BJ (cell line): ENCODE measurements around the gene RSPH6A. TPM values are rescaled to one million over a fixed set of nuclear protein-coding genes. Genes with fewer than 3 reads are reported as not detected.

ENCODE experiments used
- CTCF ChIA-PET: fragments of 350-600 bp; formaldehyde crosslinking; extraction: SDS; loops from one replicate; lab custom pipeline; 2021; ENCODE audit warnings: antibody characterized with exemption, inconsistent platforms; lab: Yijun Ruan, JAX
- POLR2A ChIA-PET: fragments of 300-600 bp; sonication (Branson Sonifier 250); formaldehyde crosslinking; extraction: SDS; loops from one replicate; lab custom pipeline; 2021; ENCODE audit warnings: antibody characterized with exemption; lab: Charles Lee
- DNase-seq: peaks from one replicate; pipeline ENCODE4 v3.0.0-alpha.2; 2011; ENCODE audit warnings: low read depth
- H3K27me3 ChIP-seq: 2 replicates; pipeline ENCODE4 v1.6.0; 2011; ENCODE audit warnings: low read length; ENCODE audit not compliant: control insufficient read depth, insufficient read depth
- H3K36me3 ChIP-seq: 2 replicates; pipeline ENCODE4 v1.5.1; 2011; ENCODE audit warnings: low read length; ENCODE audit not compliant: control insufficient read depth, insufficient read depth
- H3K4me3 ChIP-seq: 2 replicates; pipeline ENCODE4 v1.5.1; 2011; ENCODE audit warnings: low read depth, mild to moderate bottlenecking, control low read depth, low read length
- polyA plus RNA-seq: library from polyadenylated mRNA; depleted of rRNA; stranded (reverse); fragments of >200 nt; gene quantifications from 2 replicates; pipeline ENCODE4 v1.2.3, GENCODE V29; 2011
- TF ChIP-seq, protein P1 (sequence below): IDR thresholded peaks from 2 replicates; pipeline ENCODE4 v1.5.1; 2011; ENCODE audit warnings: low read depth, mild to moderate bottlenecking, control low read depth, inconsistent platforms, low read length, moderate library complexity; ENCODE audit not compliant: insufficient read depth

The RSPH6A gene
- polyA plus RNA-seq, 1 experiment: not detected

DNA sequence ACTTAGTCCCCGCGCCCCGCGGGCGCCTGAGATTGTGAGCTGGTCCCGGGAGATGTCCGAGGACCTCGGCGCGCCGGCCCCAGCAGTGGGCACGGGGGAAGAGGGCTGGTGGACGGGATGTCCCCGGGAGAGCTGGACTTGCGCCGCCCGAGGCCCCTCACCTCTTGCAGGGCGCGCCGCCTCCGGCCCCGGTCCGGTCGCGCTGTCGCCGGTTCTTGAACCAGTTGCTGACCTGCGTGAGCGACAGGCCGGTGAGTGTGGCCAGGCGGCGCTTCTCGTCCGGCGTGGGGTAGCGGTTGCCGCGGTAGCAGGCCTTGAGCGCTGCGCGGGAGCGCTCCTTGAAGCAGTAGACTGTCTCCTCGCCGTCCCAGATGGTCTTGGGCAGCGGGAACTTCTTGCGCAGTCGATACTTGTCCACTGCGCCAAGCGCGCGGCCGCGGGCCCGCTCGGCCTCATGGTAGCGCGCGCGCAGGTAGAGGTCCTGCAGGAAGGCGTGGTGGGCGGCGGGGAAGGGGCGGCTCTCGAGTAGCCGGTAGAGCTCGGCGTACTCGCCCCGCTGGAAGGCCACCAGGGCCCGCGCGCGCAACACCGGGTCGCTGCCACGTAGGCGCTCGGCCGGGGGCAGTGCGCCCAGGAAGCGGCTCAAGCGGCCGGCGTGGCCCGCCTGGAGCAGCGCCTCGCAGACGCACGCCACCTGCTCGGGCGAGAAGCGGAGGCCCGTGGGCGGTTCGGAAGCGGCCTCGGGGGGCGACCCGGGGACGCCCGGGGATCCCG is 47.0 kb downstream of the RSPH6A start:
- ChIA-PET POLR2A (interaction anchor here (0.7 to 1.6 kb wide), 3 partner anchors 15 to 31 kb away, joined by 4 to 14 read pairs (median 7); partner anchors contain the start of gene DMPK), CTCF (interaction anchor here (1.0 to 7.7 kb wide), 11 partner anchors 11 to 117 kb away, joined by 3 to 154 read pairs (median 6); partner anchors contain the start of genes QPCTL and RSPH6A)
- TF ChIP-seq, protein P1, sequence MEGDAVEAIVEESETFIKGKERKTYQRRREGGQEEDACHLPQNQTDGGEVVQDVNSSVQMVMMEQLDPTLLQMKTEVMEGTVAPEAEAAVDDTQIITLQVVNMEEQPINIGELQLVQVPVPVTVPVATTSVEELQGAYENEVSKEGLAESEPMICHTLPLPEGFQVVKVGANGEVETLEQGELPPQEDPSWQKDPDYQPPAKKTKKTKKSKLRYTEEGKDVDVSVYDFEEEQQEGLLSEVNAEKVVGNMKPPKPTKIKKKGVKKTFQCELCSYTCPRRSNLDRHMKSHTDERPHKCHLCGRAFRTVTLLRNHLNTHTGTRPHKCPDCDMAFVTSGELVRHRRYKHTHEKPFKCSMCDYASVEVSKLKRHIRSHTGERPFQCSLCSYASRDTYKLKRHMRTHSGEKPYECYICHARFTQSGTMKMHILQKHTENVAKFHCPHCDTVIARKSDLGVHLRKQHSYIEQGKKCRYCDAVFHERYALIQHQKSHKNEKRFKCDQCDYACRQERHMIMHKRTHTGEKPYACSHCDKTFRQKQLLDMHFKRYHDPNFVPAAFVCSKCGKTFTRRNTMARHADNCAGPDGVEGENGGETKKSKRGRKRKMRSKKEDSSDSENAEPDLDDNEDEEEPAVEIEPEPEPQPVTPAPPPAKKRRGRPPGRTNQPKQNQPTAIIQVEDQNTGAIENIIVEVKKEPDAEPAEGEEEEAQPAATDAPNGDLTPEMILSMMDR: no peak
- H3K36me3 ChIP-seq: peaks cover 21% of the 10 kb centered on the region
- DNase-seq: no peak
- H3K4me3 ChIP-seq: peak overlapping the region; percentile 92
- no peaks in the 10 kb centered on the region for H3K27me3 ChIP-seq

DNA sequence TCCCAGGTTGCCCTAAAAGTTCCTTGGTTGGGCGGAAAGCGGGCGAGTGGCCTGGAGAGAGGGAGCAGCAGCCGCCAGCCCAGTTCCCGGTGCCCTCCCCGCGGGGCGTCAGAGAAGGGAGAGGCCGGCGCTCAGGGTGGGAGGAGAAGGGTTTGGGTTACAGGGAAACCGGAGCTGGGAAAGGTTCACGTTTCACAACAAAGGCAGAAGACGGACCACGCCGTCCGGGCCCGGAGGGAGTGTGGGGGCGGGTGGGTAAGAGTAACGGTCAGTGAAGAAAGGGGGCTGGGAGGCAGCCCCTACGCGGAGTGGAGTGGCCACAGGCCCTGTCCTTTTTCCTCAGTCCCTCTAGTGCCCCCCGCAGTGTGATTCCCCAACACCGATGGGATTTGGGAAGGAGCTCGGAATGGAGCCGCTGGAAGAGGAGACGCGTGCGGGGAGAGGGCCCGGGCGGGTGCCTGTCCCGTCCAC is 47.7 kb downstream of the RSPH6A start:
- TF ChIP-seq, protein P1: no peak
- DNase-seq: peak; percentile 43
- Histone ChIP-seq H3K36me3 (peaks cover 16% of the 10 kb centered on the region), H3K27me3 (no peaks in the 10 kb centered on the region), H3K4me3 (peak overlapping the region; percentile 92)
- ChIA-PET CTCF (interaction anchor here (0.7 to 7.7 kb wide), 8 partner anchors 9 to 89 kb away, joined by 3 to 154 read pairs (median 6); partner anchors contain the start of gene QPCTL), POLR2A (interaction anchor here (0.6 to 0.7 kb wide), 2 partner anchors 28 to 43 kb away, joined by 3 to 4 read pairs; no protein-coding TSS in a partner anchor)

DNA sequence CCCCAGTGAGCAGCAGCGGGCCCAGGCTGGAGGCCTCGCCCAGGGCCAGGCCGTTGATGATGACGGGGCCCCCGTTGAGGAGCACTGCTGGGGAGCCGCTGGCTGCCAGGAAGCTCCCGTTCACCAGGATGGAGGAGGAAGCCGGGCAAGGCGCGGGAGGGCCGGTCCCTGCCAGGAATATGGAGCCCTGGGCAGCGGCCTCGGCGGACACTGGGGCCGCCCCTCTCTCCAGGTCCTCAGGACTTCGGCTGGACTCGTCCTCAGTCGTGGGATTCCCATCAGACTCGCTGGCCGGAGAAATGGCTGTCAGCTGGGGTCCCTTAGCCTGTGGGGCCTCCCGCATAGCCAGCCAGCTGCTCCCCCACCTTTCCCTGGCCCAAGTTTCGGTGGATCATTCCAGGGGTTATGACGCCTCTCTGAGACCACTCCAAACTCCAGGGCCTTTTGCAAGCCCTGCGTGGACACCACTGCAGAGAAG is 48.2 kb downstream of the RSPH6A start:
- POLR2A ChIA-PET: interaction anchor here (0.6 to 0.7 kb wide), 2 partner anchors 27 to 43 kb away, joined by 3 to 4 read pairs; no protein-coding TSS in a partner anchor
- H3K27me3 ChIP-seq: no peaks in the 10 kb centered on the region
- peak overlapping the region; percentile 92 for H3K4me3 ChIP-seq
- H3K36me3 ChIP-seq: peaks cover 12% of the 10 kb centered on the region
- TF ChIP-seq, protein P1: no peak
- no peak for DNase-seq
- CTCF ChIA-PET: interaction anchor here (0.7 to 7.7 kb wide), 8 partner anchors 10 to 89 kb away, joined by 3 to 154 read pairs (median 6); partner anchors contain the start of gene QPCTL

DNA sequence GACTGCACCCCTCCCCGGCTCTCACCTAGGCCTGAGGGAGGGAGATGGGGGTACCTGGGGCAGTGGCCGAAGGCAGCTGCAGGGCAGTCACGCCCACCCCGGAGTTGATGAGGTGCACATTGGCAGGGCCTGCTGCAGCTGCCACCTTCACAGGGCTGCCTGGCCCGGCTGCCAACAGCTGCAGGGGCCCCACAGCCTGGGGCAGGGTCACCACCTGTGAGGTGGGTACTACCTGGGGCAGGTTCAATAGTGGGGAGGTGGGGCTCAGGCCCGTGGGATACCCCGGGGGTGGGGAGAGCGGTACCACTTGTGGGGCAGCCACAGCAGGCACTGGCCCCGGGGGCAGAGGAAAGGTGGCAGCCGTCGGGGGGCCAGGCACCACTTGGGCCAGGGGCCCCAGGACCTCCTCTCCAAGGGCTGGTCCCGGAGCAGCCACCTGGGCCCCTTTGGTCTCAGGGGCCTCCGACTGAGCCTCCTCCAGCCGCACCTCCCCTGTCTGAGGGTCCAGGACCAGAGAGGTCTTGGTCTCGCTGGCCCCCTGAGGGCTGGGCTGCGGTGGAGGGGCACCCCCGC is 48.7 kb downstream of the RSPH6A start:
- ChIA-PET CTCF (interaction anchor here (0.7 to 7.7 kb wide), 7 partner anchors 10 to 88 kb away, joined by 3 to 154 read pairs (median 7); partner anchors contain the start of gene QPCTL), POLR2A (no interaction called here)
- TF ChIP-seq, protein P1: no peak
- Histone ChIP-seq H3K36me3 (peaks cover 7% of the 10 kb centered on the region), H3K4me3 (peak overlapping the region; percentile 92), H3K27me3 (no peaks in the 10 kb centered on the region)
- no peak for DNase-seq
